Upper lobe of left lung (tissue), 4 donors: ENCODE measurements around the gene STX4.

Source experiments
- CTCF ChIP-seq, 6 experiments: fragments of 450-650 bp in 4 of 6; fragments of 200-600 bp in 2 of 6; sonication (generic) in 2 of 6; IDR thresholded peaks; one replicate each; pipeline ENCODE4 v1.5.1; 2016 to 2019; ENCODE audit warnings: antibody characterized with exemption in 6 of 6
- EP300 ChIP-seq, 4 donors: sonication (generic); formaldehyde crosslinking; IDR thresholded peaks; one replicate each; pipeline ENCODE4 v1.5.1; 2017; ENCODE audit warnings: antibody characterized with exemption in 4 of 4, control low read depth in 2 of 4
- POLR2A ChIP-seq, 4 donors: fragments of 450-650 bp; IDR thresholded peaks; one replicate each; pipeline ENCODE4 v1.5.1; 2016 to 2017; ENCODE audit warnings: antibody characterized with exemption in 4 of 4, mild to moderate bottlenecking in 2 of 4

- no peak for TF ChIP-seq CTCF (IDR thresholded peaks at IDR 0.05)
- TF ChIP-seq POLR2A (IDR thresholded peaks at IDR 0.05), result no peak
- TF ChIP-seq EP300 (IDR thresholded peaks at IDR 0.05), result no peak
Observed at GRCh38 chr16:31023627-31024226, 9.6 kb upstream of the STX4 start.
